Hematopoietic multipotent progenitor cell (in vitro differentiated cells): ENCODE measurements around the gene RBBP5. TPM values are rescaled to one million over a fixed set of nuclear protein-coding genes. Genes with fewer than 3 reads are reported as not detected.

Source experiments
- DNase-seq, 3 donors: peaks; one replicate each; pipeline ENCODE4 v3.0.0-alpha.2; 2011 to 2015; ENCODE audit warnings: low read depth in 2 of 3, low spot score in 2 of 3
- total RNA-seq: library from RNA; depleted of rRNA; stranded (reverse); fragments of >200 nt; gene quantifications from one replicate; pipeline ENCODE4 v1.2.3, GENCODE V29; 2012

The RBBP5 gene
- total RNA-seq, 1 donor: 8.6 TPM

DNA sequence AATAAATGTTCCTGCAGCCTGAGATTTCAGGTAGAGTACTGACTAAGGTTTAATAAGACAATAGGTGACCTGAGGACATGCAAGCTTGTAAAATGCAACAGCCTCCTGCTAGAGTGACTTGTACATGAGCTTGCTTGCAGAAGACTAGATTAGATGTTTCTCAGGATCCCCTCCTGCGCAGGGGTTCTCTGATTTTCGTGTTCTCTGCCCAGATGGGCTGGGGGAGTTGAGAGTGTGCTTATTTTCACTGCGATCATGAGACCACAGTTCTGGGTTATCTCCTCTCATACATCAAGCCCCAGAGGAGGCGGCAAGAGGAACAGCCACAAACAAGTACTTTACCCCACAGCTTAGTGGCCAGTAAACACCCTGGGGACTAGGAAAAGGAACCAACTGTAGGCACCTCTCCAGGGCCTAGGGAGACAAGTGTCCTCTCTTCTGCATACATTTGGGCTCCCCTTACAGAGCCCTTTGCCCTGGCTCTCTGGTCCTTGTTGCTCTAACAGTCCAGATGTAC, 45.5 kb downstream of the RBBP5 start:
- no peak for DNase-seq

DNA sequence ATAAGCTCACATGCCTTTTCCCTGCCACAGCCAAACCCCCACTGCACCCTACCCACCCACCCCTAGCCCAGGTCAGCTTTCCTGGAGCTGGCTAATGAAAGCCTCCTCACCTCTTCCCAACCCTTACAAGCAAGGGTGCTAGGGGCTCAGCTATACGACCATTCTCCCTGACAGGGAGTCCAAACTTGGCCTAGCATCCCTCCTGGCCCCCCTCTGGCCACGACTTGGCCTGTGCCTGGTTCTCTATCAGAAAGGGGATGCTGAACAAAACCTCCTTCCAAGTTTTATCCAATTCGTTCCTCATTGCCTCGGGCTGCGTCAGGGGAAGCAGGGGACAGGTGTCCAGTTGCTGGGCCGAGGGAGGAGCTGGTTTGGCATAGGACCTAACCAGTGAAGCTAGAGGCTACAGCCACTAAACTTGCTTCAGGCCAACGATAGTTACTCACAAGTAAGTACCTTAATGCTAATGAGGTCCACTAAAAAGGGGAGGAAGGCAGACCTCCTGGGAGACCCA, 46.1 kb downstream of the RBBP5 start:
- no peak for DNase-seq

DNA sequence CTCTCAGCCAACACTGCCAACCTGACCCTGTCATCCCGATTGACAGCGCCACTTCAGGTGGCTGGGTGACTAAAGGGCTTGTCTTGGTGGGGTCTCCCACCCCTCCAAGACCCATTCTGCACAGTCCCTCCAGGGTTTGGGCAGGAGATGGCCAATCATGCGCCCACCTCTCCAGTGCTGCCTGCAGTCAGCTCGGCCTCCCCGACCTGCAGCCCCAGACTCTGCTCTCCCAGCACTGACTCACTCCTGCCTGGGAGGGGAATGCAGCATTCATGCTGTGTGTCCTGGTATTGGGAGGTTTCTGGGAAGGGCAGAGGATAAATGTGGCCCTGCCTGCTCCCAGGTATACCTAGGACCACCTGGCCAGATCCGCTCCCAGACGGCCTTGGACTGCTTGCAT, 47.3 kb downstream of the RBBP5 start:
- no peak for DNase-seq

DNA sequence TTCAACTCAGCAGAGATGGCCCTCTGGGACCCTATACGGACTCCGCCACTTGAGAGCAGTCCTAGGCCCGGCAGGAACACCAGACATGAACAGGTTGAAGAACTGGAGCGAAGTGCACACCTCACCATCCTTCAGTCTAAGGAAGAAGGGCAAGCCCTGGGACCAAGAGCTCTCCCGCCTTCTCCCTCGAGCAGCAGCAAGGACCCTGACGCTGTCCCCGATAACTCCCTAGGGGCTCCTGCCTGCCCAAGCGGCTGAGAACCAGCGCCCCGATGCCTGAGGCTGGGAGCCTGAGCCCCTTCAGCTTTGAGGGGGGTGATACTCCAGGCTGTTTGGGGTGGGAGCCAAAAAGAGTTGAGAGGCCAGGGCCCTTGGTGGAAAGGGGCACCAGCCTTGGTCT, 47.7 kb downstream of the RBBP5 start:
- DNase-seq: no peak

DNA sequence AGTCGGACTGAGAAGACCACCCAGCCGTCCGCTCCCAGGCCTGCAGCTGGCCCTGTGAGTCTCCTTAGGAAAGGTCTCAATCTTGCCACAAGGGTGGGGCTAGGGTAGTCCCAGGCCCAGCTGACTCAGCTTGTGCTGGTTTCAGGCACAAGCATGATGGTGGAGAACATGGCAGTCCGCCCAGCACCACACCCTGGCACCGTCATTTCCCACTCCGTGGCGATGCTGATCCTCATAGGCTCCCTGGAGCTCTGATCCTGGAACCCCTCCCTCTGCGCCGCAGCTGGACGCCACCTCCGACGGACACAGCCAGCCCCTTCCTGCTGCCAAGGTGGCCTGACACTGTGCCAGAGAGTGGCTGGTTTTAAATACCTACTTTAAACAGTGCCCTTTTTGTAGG, 48.3 kb downstream of the RBBP5 start:
- no peak for DNase-seq

DNA sequence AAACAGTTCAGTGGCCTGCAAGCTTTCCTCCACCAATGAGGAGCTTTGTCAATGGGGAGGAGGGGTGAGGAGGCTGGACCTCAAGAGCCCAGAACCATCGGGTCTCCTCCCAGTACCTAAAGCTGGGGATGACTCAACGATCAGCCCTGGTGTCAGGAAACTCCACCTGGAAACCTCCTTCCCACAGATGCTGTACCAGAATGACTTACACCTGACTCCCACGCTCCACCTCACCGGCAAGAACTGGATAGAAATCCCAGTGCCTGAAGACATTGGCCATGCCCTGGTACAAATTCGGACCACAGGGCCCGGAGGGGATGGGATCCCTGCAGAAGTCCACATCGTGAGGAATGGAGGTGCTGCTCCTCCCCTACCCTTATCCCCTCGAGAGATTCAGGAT, 48.9 kb downstream of the RBBP5 start:
- no peak for DNase-seq

DNA sequence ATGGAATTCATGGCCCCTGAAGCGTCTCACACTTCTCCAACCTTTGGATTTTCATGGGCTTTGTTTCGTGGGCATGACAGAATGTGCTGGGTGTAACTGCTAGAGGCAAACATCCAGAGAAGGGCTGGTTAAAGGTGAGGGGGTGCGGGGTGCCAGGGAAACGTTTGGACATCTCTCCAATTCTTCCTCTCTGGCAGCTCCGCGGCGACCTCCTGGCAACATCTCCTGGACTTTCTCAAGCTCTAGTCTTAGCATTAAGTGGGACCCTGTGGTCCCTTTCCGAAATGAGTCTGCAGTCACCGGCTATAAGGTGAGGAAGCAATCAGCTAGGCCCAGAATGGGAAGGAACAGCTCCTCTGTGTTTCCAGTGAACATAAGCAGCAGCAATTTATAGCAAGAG, 49.5 kb downstream of the RBBP5 start:
- DNase-seq: no peak

DNA sequence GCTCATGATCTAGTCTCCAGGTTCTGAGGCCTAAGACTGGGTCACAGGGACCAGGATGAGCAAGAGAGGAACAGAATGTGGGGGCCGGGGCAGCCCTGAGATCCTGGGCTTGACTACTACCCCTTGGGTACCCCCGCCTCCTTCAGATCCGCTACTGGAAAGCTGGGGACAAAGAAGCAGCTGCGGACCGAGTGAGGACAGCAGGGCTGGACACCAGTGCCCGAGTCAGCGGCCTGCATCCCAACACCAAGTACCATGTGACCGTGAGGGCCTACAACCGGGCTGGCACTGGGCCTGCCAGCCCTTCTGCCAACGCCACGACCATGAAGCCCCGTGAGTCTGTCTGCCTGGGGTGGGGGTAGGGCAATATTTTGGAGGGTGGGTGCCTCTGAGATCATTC, 50.0 kb downstream of the RBBP5 start:
- no peak for DNase-seq

DNA sequence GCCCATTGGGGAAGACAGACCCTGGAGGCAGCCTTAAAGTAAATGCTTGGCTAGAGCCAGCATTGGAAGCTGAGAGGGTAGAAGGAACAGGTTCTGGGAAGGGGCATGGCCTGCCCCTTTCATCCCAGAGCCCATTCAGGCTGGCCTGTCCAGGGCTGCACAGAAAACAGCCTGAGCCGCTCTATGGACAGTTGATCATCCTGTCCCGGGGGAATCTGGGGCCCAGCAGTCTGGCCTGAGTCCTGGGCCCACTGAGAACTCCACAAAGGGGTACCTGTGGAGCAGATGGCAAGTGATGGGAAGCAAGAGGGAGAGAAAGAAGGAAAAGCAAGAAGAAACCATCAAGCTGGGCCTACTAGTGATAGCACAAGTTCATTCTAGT, 50.8 kb downstream of the RBBP5 start:
- no peak for DNase-seq

DNA sequence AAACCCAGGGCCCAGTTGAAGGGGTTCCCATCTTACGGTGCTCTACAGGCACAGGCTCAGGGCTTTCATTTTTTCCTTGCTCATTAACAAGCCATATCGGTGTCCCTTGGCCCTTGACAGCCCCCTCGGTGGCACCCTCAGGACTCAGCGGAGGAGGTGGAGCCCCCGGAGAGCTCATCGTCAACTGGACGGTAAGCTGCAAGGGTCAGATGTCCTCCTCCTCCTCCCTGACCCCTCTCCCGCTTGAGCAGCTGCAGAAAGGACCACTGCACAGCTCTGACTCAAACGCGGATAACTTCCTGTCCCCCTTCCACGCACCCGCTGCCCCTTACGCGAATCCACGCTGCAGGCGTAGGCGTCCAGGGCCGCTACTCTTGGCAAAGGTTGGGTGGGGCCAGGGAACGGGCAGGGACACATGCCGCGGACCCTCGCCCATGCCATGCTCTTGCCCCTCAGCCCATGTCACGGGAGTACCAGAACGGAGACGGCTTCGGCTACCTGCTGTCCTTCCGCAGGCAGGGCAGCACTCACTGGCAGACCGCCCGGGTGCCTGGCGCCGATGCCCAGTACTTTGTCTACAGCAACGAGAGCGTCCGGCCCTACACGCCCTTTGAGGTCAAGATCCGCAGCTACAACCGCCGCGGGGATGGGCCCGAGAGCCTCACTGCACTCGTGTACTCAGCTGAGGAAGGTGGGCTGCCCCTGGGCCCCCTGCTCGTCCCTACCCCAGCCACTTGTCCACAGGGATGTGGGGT, 52.2 kb downstream of the RBBP5 start:
- no peak for DNase-seq

DNA sequence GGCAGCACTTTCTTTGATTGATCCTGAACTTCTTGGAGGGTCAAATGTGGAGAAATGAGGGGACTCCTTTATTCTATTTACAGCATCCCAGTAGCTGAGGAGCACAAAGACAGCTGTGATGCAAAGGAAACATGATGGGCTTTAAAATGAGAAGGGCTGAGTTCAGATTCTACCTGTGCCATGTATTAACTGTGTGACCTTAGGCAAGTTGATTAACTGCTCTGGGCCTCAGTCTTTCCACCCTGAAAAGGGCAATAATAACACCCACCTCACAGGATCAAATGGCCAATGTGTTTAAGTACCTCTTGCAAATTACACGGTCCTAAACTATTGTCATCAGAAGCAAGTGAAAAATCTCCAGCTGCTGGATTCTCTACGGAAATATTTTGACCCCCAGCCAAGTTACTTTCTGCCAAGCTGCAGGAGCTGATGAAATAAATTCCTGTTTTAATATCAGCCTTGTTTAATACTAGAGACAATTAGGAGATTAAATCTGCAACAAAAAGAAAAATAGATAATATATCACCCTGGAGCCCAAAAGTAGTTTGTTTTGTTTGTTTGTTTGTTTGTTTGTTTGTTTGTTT, 53.2 kb downstream of the RBBP5 start:
- DNase-seq: no peak

DNA sequence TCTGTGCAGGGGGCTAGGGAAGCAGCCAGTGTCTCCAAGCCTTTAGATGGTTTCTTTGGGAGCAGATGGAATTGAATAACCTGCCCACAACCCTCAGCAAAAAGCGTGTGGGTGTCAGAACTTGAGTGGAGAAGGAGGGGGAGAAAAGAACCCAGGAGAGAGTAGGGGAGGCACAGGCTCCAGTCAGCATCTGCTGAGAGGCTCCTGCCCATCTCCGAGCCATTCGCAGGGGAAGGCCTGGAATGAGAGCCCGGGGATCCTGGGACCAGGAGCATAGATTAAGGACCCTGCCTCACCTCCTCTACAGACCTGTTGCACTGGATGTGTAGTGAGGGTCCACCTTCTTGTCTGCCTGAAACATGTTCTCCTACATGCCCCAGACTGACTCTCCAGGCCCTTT, 53.8 kb downstream of the RBBP5 start:
- no peak for DNase-seq

DNA sequence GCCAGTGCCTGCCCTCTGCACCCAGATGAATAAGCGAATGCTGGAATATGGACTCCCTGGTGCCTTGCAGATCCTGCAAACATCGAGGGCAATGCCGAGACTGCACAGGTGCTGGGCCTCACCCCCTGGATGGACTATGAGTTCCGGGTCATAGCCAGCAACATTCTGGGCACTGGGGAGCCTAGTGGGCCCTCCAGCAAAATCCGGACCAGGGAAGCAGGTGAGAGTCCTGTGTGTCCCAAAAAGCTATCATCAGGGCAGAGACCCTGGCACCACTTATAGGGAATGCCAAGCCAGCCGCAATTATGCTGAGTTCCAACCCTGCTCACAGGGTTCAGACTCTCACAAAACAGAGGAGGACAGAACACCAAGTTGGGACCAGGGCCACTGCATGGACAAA, 54.7 kb downstream of the RBBP5 start:
- no peak for DNase-seq

DNA sequence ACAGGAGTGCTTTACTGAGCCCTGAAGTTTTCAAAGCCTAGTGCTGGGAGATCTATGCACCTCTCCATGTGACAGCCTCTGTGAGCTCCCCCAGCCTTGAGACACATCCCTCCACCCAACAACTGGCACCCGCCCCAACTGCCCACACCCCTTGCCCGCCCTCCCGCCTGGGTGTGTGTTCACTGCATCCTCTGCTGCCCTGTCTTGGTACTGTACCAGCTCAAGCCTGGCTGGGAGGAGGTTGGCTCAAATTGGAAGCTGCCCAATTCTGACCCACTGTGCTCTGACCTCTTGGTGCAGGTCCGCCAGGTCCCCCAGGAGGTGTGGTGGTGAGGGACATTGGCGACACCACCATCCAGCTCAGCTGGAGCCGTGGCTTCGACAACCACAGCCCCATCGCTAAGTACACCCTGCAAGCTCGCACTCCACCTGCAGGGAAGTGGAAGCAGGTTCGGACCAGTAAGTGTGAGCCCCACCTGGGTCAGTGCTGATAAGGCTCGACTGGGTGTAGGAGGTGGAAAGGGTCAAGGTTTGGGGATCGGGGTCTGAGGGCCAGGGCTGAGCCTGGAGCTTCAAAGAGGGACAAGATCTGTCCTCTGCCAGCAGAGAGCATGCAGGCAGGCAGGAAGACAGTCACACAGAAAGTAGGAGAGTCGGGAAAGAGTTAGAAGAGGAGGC, 55.5 kb downstream of the RBBP5 start:
- no peak for DNase-seq

DNA sequence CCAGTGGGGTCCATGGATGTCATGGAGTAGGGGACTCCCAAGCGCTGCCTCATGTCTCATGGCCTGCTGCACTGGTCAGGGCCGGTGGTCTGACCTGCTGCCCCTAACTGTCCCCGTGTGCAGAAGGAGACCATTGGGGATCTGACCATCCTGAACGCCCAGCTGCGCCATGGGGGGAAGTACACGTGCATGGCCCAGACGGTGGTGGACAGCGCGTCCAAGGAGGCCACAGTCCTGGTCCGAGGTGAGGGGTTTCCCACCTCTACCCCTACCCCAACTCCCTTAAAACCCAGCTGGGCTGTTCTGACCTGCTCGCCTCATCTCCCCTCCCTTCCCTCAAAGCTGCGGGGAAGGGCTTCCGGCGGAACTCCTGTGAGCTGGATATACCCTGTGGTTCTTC, 56.1 kb downstream of the RBBP5 start:
- no peak for DNase-seq

DNA sequence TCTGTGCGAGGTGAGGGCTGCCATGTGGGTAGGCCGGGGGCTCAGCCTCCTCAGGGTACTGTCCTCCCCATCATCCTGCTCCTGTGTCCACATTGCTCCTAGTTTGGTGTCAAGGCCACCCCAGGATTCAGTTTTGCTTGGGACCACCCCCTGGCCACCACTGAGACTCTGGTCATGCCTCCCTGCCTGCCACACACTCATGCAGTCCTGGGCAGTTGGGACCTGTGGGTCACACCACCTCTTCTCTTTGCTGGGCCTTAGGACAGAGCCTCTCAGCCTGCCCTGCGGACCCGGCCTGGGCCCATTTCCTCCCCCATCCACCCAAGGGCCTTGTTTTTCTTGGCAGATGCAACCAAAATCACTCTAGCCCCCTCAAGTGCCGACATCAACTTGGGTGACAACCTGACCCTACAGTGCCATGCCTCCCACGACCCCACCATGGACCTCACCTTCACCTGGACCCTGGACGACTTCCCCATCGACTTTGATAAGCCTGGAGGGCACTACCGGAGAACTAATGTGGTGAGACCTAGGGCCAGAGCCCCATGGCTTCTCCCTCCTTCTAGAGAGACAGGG, 56.9 kb downstream of the RBBP5 start:
- DNase-seq: no peak

DNA sequence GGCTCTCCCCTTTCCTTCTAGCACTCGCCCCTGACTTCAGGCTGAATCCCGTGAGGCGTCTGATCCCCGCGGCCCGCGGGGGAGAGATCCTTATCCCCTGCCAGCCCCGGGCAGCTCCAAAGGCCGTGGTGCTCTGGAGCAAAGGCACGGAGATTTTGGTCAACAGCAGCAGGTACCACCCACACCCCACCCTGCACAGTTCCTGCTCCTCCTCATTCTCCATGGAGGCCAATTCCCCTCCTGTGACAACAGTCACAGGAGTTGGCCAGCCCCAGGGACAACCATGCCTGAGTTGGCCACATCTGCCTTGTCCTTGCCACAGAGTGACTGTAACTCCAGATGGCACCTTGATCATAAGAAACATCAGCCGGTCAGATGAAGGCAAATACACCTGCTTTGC, 57.5 kb downstream of the RBBP5 start:
- no peak for DNase-seq

DNA sequence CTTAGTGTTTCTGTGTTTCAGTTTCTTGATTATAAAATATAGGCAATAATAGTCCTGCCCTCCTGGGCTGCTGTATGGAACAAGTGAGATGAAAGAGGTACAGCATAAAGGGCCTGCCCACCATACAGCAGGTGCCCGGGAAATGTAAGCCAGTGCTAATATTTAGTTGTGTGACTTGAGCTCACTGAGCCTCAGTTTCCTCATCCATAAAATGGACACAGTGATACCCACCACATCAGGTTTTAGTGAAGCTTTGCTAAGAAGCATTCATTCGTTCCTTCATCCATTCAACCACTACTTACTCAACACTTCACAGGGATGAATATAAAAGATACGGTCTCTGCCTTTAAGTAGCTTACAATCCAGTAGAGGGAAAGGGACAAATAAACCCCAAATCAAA, 58.9 kb downstream of the RBBP5 start:
- DNase-seq: no peak

DNA sequence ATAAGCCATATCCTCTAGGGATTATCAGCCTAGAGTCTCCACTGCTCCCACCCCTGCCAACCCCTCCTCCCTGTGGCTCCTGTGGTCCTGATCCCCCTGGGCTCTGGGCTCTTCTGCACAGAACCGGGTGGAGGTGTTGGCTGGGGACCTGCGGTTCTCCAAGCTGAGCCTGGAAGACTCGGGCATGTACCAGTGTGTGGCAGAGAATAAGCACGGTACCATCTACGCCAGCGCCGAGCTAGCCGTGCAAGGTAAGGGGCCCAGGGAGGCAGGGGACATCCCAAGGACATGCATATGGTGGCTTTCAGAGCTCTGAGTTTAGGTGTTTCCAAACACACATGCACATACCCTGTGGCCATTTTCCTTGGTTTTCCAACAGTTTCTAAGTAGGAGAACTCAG, 59.5 kb downstream of the RBBP5 start:
- DNase-seq: no peak

DNA sequence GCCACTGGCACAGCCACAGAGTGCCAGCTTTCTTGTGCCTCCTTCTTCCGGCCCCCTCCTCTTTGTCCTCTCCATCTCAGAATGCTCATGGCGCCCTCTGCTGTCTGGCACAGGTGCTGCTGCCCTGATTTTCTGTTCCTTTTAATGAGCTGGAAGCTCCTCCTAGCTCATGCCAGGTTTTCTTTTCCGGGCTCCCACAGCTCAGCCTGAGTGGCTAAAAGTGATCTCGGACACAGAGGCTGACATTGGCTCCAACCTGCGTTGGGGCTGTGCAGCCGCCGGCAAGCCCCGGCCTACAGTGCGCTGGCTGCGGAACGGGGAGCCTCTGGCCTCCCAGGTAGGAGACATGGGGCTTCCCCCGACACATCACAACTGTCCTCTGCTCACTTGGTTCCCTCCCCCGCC, 60.1 kb downstream of the RBBP5 start:
- DNase-seq: peak; percentile 30 to 90 (median 75)

DNA sequence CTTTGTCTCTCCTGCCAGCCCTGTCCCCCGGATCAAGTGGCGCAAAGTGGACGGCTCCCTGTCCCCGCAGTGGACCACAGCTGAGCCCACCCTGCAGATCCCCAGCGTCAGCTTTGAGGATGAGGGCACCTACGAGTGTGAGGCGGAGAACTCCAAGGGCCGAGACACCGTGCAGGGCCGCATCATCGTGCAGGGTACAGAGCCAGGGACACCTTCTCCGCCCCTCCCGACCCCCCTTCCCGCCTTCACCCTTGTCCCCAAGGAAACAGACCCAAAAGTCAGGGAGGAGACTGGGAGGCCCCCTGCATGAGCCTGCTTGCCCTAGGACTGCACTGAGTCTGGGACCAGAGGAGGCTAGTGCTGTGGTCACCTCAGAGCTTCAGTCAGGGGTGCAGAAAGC, 60.6 kb downstream of the RBBP5 start:
- no peak for DNase-seq

DNA sequence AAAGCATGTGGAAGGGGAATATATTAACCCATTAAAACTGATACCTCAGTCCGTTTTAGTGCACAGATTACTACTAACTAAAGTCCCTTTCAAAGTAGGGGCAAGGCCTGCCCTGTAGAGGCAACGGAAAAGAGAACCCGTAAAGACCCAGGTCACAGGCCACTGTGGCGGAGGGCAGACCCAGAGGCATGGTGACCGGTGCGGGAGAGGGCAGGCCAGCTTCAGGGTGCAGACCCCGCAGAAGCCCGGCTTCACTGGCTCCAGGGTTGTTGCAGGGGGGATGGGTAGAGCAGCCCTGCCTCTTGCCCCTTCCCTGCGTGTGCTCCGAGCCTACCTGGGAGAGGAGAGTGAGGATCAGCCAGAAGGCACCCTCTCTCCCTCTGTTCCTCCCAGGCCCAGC, 61.0 kb downstream of the RBBP5 start:
- DNase-seq: no peak
